TTC549 (cell line): ENCODE data around the gene WDR74.
A peak's percentile ranks its signal among the peaks of the same experiment; 100 is the strongest.
"Not testable (repeated sequence)": the region's sequence is repeated elsewhere in the genome, so short reads cannot be mapped to it uniquely, and the experiment has no call there.

Experiments used
- FAIRE-seq: peaks from 2 replicates; lab custom pipeline; 2012; peaks lifted over from hg19 to GRCh38; lab: Jason Lieb, UNC

Gene WDR74

GRCh38 chr11:62840721-62841360, 1.5 kb upstream of the WDR74 start:
- not testable (repeated sequence) for FAIRE-seq

DNA sequence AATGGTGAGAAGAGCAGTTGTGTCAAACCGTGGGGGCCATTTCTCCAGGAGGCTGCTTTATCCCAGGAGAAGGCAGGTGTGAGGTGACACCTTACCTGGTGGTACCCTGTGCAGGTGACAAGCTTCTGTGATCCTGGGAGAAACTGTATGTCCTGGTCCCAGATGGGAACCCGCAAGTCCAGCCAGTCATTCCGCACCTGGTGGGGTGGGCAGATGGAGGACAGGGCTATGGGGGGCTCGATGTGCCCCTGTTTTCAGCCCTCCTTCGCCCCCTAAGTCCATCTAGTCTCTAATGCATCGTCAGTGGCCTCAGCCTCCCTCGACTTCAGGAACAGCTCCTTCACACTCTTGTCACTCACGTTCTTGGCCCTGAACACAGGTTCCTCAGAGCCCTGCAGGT, 4.1 kb downstream of the WDR74 start:
- no peak for FAIRE-seq

GRCh38 chr11:62832336-62833234, 6.8 kb downstream of the WDR74 start, which contains the start of gene TEX54:
Gene TEX54, minus strand, starts transcription at chr11:62832841.
- FAIRE-seq = no peak

GRCh38 chr11:62831520-62832335, 7.7 kb downstream of the WDR74 start, which contains the start of gene STX5:
Gene STX5, minus strand, starts transcription at chr11:62832051. Its CDS starts 808 bp downstream, at chr11:62831243.
- FAIRE-seq = peak; percentile 73

- FAIRE-seq = no peak
Observed at GRCh38 chr11:62830904-62831519, 8.4 kb downstream of the WDR74 start.

- not testable (repeated sequence) for FAIRE-seq
Observed at GRCh38 chr11:62828130-62828529, 11.3 kb downstream of the WDR74 start.

GRCh38 chr11:62823677-62824076, 15.7 kb downstream of the WDR74 start:
- no peak for FAIRE-seq

- FAIRE-seq = no peak
Observed at GRCh38 chr11:62817129-62817528, 22.3 kb downstream of the WDR74 start.

- no peak for FAIRE-seq
Observed at GRCh38 chr11:62816557-62816956, 22.8 kb downstream of the WDR74 start.

DNA sequence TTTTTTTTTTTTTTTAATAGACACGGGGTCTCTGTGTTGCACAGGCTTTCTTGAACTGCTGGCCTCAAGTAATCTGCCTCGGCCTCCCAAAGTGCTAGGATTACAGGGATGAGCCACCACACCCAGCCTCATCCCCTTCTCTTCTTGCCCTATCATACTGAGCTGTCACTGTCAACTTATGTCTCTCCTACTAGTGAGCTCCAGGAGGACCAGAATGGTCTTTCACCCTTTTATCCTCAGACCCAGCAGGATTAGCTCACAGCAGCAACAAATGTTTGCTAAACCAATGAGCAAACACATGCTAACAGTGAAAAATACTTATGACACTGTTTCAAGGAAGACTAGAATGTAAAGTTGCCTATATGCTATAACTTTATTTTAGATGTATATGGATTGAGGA, 27.7 kb downstream of the WDR74 start:
- FAIRE-seq = no peak

DNA sequence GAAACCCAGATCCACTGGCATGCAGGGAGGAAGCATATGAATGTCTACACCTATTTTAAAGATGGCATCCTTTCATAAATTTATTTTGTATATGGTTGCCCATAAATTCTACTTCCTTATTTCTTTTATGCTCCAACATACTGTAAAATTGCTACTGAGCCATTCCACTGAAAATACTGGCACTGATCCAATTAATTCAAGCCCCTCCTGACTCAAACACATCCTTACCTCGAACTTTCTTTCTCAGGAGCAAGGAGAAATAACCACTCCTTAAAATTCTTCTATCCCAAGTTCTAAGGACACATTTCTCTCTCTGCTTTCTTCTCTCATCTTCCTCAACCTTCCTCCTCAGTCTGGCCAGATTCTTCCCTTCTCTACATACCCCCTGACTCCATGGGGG, 28.6 kb downstream of the WDR74 start:
- no peak for FAIRE-seq

- no peak for FAIRE-seq
Observed at GRCh38 chr11:62806611-62807121, 32.7 kb downstream of the WDR74 start.

GRCh38 chr11:62805961-62806441, 33.4 kb downstream of the WDR74 start:
- FAIRE-seq = no peak

DNA sequence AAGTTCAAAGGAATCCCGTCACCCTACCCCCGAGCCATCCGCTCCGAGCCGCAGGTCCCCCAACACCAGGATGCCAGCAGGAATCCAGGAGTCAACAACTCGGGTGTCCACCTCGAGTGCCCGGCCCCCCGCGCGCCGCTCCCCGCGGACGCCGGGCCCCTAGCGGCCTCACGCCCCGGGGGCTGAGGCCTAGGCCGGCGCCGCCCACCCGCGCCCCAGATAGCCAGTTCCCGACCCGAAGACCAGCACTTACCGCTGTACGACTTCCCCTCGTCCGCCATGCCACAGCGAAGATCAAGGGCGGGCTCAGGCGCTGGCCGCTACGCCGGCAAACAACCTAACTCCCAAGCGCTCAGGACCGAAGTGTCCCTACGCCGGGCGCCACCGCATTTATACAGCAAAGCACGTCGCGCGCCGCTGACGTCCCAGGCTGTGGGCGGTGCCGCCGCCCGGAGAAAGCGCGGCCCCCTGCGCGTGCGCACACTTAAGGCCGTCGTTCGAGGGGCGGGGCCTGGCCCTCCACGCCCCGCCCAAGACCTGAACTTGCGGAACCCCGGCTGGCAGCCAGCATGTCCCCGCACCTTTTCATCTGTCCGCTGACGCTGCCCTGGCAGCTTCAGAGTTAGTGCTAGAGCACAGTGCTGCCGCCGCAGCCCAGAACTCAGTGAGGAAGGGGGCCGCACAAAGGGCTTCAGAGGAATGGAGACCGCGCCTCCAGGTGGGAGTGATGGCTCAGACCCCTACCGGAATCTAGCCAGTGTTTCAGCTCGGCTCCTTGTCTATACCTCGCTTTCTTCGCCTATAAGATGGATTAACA, 34.1 kb downstream of the WDR74 start, which contains the start of gene NXF1:
Gene NXF1, minus strand, starts transcription at position 365 of the 817 bp plus-strand sequence. Its CDS starts 84 bp downstream, at position 281.
- FAIRE-seq = no peak

GRCh38 chr11:62804310-62805075, 34.9 kb downstream of the WDR74 start:
- no peak for FAIRE-seq

DNA sequence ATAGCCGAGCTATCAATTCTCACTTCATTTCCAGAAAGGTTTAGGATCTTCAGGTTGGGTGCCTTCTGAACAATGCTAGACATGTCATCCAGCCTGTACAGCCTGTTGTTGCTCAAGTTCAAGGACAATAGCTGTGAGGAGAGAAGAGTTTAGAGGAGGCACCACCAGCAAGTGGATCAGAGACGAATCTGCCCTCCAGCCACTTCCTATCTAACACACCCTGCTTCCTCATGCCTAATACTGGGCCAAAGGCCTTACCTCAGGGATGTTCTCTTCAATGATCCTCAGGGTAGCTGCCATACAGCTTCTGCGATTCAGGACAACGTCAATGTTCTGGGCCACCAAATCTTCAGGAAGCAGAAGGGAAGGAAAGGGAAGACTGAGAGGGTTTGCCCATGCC, 38.3 kb downstream of the WDR74 start:
- FAIRE-seq = no peak

DNA sequence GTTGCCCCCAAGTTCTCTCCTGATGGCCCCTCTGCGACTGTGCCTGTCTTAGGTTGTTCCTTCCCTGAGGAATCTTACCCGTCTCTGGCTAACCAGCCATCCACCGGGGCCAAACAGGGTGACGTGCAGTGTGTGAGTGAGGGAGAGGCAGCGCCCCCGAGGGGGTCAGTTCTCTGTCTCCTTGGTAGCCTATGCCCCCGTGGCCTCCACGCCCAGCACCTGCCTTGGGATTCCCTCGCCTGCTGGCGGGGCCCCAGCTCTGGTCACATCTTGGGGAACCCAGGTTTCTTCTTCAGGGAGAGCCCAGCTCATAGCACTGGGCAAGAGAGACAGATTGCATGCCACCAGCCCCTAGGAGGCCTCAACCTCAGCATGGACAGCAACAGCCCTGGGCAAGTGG, 39.9 kb downstream of the WDR74 start:
- FAIRE-seq = no peak

DNA sequence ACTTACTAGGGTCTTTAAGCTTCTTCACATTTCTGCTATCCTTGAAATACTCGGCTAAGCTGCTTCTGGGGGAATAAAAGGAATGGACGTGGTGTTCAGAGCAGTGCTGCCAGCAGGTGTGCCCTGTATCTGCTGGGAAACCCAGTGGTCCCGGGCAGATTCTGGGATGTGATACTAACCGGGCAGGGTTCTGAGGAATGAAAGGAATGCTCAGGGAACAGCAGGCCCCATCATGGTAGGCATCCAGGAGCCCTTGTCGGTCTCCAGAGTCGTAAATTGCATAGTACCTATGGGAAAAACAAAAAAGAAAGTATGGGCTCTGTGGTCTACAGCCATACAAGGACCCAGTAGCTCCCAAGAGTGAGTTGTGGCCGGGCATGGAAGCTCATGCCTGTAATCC, 43.1 kb downstream of the WDR74 start:
- no peak for FAIRE-seq

- no peak for FAIRE-seq
Observed at GRCh38 chr11:62794201-62794775, 45.1 kb downstream of the WDR74 start.

DNA sequence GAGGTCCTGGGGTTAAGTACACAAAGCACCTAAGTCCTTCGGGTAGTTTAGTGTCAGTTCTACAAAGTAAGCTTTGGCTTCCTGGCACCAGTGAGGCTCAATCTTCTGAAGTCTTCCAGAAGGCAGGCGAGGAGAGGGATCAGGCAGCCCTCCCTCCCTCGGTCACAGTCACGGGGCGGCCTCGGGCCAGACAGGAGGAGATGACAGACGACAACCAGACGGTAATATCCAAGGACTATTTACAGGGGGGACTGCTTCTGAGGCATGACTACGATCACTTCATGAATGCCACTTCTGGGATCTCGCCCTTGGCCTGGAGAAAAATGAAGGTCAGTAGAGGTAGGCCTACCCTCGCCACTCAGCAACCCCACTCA, 47.2 kb downstream of the WDR74 start:
- FAIRE-seq = no peak
